Adrenal gland (tissue), 5 donors: ENCODE data around the gene RCOR1.

Source experiments
- CTCF ChIP-seq, 6 experiments: fragments of 450-650 bp in 4 of 6; fragments of 200-600 bp in 2 of 6; sonication (generic) in 1 of 6; IDR thresholded peaks; 1 replicate in 5 of 6; 2 replicates in 1 of 6; pipeline versions ENCODE4 v1.5.1 to v1.8.0; 2016 to 2021; ENCODE audit warnings: antibody characterized with exemption in 6 of 6, mild to moderate bottlenecking in 2 of 6, moderate library complexity in 1 of 6
- POLR2A ChIP-seq, 2 donors: fragments of 450-650 bp; IDR thresholded peaks; one replicate each; pipeline ENCODE4 v1.6.1; 2017; ENCODE audit warnings: antibody characterized with exemption in 2 of 2, mild to moderate bottlenecking in 2 of 2, moderate library complexity in 1 of 2
- donor health status: DM: no; HTN: no; CAD: no.

- TF ChIP-seq CTCF (IDR thresholded peaks at IDR 0.05) (no peak), POLR2A (IDR thresholded peaks at IDR 0.05) (no peak)
Observed at GRCh38 chr14:102593825-102594137, 1.3 kb downstream of the RCOR1 start.
